ENCODE data around the gene CPE.

DNA sequence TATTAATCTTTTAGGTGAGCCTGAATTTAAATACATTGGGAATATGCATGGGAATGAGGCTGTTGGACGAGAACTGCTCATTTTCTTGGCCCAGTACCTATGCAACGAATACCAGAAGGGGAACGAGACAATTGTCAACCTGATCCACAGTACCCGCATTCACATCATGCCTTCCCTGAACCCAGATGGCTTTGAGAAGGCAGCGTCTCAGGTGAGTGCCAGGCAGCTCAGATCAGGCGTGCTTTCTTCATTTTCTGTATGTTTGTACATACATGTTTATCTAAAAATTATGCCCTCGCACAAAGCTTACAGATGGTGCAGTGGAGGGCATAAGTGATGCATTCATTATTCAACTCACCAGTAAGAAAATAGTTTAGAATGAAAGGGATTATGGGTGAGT, 85.6 kb downstream of the CPE start:
- no peak for TF ChIP-seq TAF1 (conservative IDR thresholded peaks at IDR 0.05)
- TF ChIP-seq FOXA1 (IDR thresholded peaks at IDR 0.05) = no peak
- TF ChIP-seq, protein P1, sequence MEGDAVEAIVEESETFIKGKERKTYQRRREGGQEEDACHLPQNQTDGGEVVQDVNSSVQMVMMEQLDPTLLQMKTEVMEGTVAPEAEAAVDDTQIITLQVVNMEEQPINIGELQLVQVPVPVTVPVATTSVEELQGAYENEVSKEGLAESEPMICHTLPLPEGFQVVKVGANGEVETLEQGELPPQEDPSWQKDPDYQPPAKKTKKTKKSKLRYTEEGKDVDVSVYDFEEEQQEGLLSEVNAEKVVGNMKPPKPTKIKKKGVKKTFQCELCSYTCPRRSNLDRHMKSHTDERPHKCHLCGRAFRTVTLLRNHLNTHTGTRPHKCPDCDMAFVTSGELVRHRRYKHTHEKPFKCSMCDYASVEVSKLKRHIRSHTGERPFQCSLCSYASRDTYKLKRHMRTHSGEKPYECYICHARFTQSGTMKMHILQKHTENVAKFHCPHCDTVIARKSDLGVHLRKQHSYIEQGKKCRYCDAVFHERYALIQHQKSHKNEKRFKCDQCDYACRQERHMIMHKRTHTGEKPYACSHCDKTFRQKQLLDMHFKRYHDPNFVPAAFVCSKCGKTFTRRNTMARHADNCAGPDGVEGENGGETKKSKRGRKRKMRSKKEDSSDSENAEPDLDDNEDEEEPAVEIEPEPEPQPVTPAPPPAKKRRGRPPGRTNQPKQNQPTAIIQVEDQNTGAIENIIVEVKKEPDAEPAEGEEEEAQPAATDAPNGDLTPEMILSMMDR (IDR thresholded peaks at IDR 0.05; ENCODE audit: low read depth, low read length, missing input control) = no peak
- TF ChIP-seq RAD21 (IDR thresholded peaks at IDR 0.05) = no peak
- TF ChIP-seq, protein P2, sequence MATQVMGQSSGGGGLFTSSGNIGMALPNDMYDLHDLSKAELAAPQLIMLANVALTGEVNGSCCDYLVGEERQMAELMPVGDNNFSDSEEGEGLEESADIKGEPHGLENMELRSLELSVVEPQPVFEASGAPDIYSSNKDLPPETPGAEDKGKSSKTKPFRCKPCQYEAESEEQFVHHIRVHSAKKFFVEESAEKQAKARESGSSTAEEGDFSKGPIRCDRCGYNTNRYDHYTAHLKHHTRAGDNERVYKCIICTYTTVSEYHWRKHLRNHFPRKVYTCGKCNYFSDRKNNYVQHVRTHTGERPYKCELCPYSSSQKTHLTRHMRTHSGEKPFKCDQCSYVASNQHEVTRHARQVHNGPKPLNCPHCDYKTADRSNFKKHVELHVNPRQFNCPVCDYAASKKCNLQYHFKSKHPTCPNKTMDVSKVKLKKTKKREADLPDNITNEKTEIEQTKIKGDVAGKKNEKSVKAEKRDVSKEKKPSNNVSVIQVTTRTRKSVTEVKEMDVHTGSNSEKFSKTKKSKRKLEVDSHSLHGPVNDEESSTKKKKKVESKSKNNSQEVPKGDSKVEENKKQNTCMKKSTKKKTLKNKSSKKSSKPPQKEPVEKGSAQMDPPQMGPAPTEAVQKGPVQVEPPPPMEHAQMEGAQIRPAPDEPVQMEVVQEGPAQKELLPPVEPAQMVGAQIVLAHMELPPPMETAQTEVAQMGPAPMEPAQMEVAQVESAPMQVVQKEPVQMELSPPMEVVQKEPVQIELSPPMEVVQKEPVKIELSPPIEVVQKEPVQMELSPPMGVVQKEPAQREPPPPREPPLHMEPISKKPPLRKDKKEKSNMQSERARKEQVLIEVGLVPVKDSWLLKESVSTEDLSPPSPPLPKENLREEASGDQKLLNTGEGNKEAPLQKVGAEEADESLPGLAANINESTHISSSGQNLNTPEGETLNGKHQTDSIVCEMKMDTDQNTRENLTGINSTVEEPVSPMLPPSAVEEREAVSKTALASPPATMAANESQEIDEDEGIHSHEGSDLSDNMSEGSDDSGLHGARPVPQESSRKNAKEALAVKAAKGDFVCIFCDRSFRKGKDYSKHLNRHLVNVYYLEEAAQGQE (IDR thresholded peaks at IDR 0.05) = no peak
- TF ChIP-seq SP1 (IDR thresholded peaks at IDR 0.05) = no peak
- TF ChIP-seq, protein P3, sequence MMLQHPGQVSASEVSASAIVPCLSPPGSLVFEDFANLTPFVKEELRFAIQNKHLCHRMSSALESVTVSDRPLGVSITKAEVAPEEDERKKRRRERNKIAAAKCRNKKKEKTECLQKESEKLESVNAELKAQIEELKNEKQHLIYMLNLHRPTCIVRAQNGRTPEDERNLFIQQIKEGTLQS (IDR thresholded peaks at IDR 0.05) = no peak
- TF ChIP-seq YY1 (IDR thresholded peaks at IDR 0.05) = no peak
- TF ChIP-seq, protein P4, sequence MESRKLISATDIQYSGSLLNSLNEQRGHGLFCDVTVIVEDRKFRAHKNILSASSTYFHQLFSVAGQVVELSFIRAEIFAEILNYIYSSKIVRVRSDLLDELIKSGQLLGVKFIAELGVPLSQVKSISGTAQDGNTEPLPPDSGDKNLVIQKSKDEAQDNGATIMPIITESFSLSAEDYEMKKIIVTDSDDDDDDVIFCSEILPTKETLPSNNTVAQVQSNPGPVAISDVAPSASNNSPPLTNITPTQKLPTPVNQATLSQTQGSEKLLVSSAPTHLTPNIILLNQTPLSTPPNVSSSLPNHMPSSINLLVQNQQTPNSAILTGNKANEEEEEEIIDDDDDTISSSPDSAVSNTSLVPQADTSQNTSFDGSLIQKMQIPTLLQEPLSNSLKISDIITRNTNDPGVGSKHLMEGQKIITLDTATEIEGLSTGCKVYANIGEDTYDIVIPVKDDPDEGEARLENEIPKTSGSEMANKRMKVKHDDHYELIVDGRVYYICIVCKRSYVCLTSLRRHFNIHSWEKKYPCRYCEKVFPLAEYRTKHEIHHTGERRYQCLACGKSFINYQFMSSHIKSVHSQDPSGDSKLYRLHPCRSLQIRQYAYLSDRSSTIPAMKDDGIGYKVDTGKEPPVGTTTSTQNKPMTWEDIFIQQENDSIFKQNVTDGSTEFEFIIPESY (IDR thresholded peaks at IDR 0.05) = no peak
- TF ChIP-seq HNF4G (IDR thresholded peaks at IDR 0.05) = no peak
- TF ChIP-seq HNF4A (conservative IDR thresholded peaks at IDR 0.05) = no peak
- TF ChIP-seq, protein P5, sequence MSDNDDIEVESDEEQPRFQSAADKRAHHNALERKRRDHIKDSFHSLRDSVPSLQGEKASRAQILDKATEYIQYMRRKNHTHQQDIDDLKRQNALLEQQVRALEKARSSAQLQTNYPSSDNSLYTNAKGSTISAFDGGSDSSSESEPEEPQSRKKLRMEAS (IDR thresholded peaks at IDR 0.05) = no peak
- TF ChIP-seq GABPA (IDR thresholded peaks at IDR 0.05 in 1 of 2, conservative IDR thresholded peaks at IDR 0.05 in 1 of 2) = no peak
- TF ChIP-seq RXRA (IDR thresholded peaks at IDR 0.05) = no peak
